ENCODE results near the gene KHDC4.

Gene KHDC4

GRCh38 chr1:155893389-155894142 lies 40.6 kb downstream of the KHDC4 start (continued):
- TF ChIP-seq ZNF394 (tag by site-specific recombination; IDR thresholded peaks at IDR 0.05; ENCODE audit: borderline replicate concordance) = peak; percentile 12; the same call in 1 of the 2 replicates
- TF ChIP-seq ZNF629 (tag by site-specific recombination; IDR thresholded peaks at IDR 0.05) = peak; percentile 90
- TF ChIP-seq SP7 (tag by site-specific recombination; IDR thresholded peaks at IDR 0.05) = no peak
- TF ChIP-seq, protein P1, sequence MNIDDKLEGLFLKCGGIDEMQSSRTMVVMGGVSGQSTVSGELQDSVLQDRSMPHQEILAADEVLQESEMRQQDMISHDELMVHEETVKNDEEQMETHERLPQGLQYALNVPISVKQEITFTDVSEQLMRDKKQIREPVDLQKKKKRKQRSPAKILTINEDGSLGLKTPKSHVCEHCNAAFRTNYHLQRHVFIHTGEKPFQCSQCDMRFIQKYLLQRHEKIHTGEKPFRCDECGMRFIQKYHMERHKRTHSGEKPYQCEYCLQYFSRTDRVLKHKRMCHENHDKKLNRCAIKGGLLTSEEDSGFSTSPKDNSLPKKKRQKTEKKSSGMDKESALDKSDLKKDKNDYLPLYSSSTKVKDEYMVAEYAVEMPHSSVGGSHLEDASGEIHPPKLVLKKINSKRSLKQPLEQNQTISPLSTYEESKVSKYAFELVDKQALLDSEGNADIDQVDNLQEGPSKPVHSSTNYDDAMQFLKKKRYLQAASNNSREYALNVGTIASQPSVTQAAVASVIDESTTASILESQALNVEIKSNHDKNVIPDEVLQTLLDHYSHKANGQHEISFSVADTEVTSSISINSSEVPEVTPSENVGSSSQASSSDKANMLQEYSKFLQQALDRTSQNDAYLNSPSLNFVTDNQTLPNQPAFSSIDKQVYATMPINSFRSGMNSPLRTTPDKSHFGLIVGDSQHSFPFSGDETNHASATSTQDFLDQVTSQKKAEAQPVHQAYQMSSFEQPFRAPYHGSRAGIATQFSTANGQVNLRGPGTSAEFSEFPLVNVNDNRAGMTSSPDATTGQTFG (tag by site-specific recombination; IDR thresholded peaks at IDR 0.05; ENCODE audit: borderline replicate concordance) = no peak
- no peak for TF ChIP-seq ZNF404 (tag by site-specific recombination; IDR thresholded peaks at IDR 0.05)
- TF ChIP-seq ZNF302 (tag by site-specific recombination; IDR thresholded peaks at IDR 0.05; ENCODE audit: low read depth) = no peak
- no peak for TF ChIP-seq ZNF501 (tag by site-specific recombination; IDR thresholded peaks at IDR 0.05)
- no peak for TF ChIP-seq ZNF146 (tag by site-specific recombination; IDR thresholded peaks at IDR 0.05)
- TF ChIP-seq ZEB2 (tag by site-specific recombination; IDR thresholded peaks at IDR 0.05) = 0 out of 2 replicates have a peak, but pooled peaks have one; percentile 43
- no peak for TF ChIP-seq ZNF221 (tag by site-specific recombination; IDR thresholded peaks at IDR 0.05; ENCODE audit: borderline replicate concordance)
- TF ChIP-seq, protein P2, sequence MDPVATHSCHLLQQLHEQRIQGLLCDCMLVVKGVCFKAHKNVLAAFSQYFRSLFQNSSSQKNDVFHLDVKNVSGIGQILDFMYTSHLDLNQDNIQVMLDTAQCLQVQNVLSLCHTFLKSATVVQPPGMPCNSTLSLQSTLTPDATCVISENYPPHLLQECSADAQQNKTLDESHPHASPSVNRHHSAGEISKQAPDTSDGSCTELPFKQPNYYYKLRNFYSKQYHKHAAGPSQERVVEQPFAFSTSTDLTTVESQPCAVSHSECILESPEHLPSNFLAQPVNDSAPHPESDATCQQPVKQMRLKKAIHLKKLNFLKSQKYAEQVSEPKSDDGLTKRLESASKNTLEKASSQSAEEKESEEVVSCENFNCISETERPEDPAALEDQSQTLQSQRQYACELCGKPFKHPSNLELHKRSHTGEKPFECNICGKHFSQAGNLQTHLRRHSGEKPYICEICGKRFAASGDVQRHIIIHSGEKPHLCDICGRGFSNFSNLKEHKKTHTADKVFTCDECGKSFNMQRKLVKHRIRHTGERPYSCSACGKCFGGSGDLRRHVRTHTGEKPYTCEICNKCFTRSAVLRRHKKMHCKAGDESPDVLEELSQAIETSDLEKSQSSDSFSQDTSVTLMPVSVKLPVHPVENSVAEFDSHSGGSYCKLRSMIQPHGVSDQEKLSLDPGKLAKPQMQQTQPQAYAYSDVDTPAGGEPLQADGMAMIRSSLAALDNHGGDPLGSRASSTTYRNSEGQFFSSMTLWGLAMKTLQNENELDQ (tag by site-specific recombination; IDR thresholded peaks at IDR 0.05; ENCODE audit: low read depth) = no peak
- TF ChIP-seq GLIS1 (tag by site-specific recombination; IDR thresholded peaks at IDR 0.05) = no peak
- TF ChIP-seq ZIC2 (tag by site-specific recombination; IDR thresholded peaks at IDR 0.05) = no peak
- TF ChIP-seq ZNF366 (tag by site-specific recombination; conservative IDR thresholded peaks at IDR 0.05) = peak; percentile 59
- TF ChIP-seq ZBTB21 (tag by site-specific recombination; IDR thresholded peaks at IDR 0.05) = peak; percentile 47; the same call in 1 of the 2 replicates
- no peak for TF ChIP-seq ZNF10 (tag by site-specific recombination; IDR thresholded peaks at IDR 0.05)
- no peak for TF ChIP-seq ZBTB10 (tag by site-specific recombination; IDR thresholded peaks at IDR 0.05)
- no peak for TF ChIP-seq SCRT2 (tag by site-specific recombination; IDR thresholded peaks at IDR 0.05)
- TF ChIP-seq ZNF354C (tag by site-specific recombination; IDR thresholded peaks at IDR 0.05; ENCODE audit: borderline replicate concordance, low read depth) = no peak
- TF ChIP-seq, protein P3, sequence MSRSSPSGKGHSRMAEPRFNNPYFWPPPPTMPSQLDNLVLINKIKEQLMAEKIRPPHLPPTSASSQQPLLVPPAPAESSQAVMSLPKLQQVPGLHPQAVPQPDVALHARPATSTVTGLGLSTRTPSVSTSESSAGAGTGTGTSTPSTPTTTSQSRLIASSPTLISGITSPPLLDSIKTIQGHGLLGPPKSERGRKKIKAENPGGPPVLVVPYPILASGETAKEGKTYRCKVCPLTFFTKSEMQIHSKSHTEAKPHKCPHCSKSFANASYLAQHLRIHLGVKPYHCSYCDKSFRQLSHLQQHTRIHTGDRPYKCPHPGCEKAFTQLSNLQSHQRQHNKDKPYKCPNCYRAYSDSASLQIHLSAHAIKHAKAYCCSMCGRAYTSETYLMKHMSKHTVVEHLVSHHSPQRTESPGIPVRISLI (tag by site-specific recombination; IDR thresholded peaks at IDR 0.05) = peak; percentile 90
- no peak for TF ChIP-seq ZNF175 (tag by site-specific recombination; IDR thresholded peaks at IDR 0.05)
- no peak for TF ChIP-seq OSR2 (tag by site-specific recombination; IDR thresholded peaks at IDR 0.05)
- no peak for TF ChIP-seq ZNF791 (tag by site-specific recombination; IDR thresholded peaks at IDR 0.05)
- no peak for TF ChIP-seq ZNF677 (tag by site-specific recombination; IDR thresholded peaks at IDR 0.05)
- peak; percentile 52; the same call in 1 of the 2 replicates for TF ChIP-seq PRDM1 (tag by site-specific recombination; IDR thresholded peaks at IDR 0.05)
- no peak for TF ChIP-seq ZNF843 (tag by site-specific recombination; IDR thresholded peaks at IDR 0.05)
- no peak for TF ChIP-seq ZNF37A (tag by site-specific recombination; IDR thresholded peaks at IDR 0.05)
- no peak for TF ChIP-seq AEBP2 (tag by site-specific recombination; IDR thresholded peaks at IDR 0.05; ENCODE audit: borderline replicate concordance)
- no peak for TF ChIP-seq ZNF776 (tag by site-specific recombination; IDR thresholded peaks at IDR 0.05; ENCODE audit: borderline replicate concordance)
- no peak for TF ChIP-seq ZNF174 (tag by site-specific recombination; IDR thresholded peaks at IDR 0.05)
- no peak for TF ChIP-seq ZNF335 (tag by site-specific recombination; conservative IDR thresholded peaks at IDR 0.05)

All from HEK293 (cell line).